Endothelial cell (in vitro differentiated cells): ENCODE measurements around the gene DOLK. TPM values are rescaled to one million over a fixed set of nuclear protein-coding genes. Genes with fewer than 3 reads are reported as not detected.
A peak's percentile ranks its signal among the peaks of the same experiment; 100 is the strongest.
"Not testable (repeated sequence)": the region's sequence is repeated elsewhere in the genome, so short reads cannot be mapped to it uniquely, and the experiment has no call there.

Experiments
- DNase-seq: peaks from one replicate; pipeline ENCODE4 v3.0.0; 2021; ENCODE audit warnings: low spot score
- H3K27ac Mint-ChIP-seq: one replicate; pipeline ENCODE4 v1.8.0; 2021; ENCODE audit warnings: mixed read lengths, inconsistent platforms; ENCODE audit not compliant: unreplicated experiment
- H3K27me3 Mint-ChIP-seq: one replicate; pipeline ENCODE4 v1.8.0; 2021; ENCODE audit warnings: mild to moderate bottlenecking, moderate library complexity, mixed read lengths, inconsistent platforms; ENCODE audit not compliant: unreplicated experiment
- H3K36me3 Mint-ChIP-seq: one replicate; pipeline ENCODE4 v1.8.0; 2021; ENCODE audit warnings: mild to moderate bottlenecking, low read depth, mixed read lengths, inconsistent platforms; ENCODE audit not compliant: unreplicated experiment
- H3K4me1 Mint-ChIP-seq: one replicate; pipeline ENCODE4 v1.8.0; 2021; ENCODE audit warnings: mild to moderate bottlenecking, mixed read lengths, inconsistent platforms; ENCODE audit not compliant: unreplicated experiment
- H3K4me3 Mint-ChIP-seq: one replicate; pipeline ENCODE4 v1.8.0; 2021; ENCODE audit warnings: mild to moderate bottlenecking, mixed read lengths, inconsistent platforms; ENCODE audit not compliant: unreplicated experiment
- H3K9me3 Mint-ChIP-seq: one replicate; pipeline ENCODE4 v1.8.0; 2021; ENCODE audit warnings: mixed read lengths, inconsistent platforms; ENCODE audit not compliant: unreplicated experiment
- CTCF ChIP-seq: fragments of 200-600 bp; sonication (generic); IDR thresholded peaks from one replicate; pipeline ENCODE4 v1.5.0; 2021; ENCODE audit warnings: antibody characterized with exemption; ENCODE audit not compliant: unreplicated experiment
- total RNA-seq: library from RNA; stranded (reverse); fragmentation: NEBNext Ultra II Directional; extraction: Animal tissue kit (Norgen Biotek cat#: 25700); gene quantifications from one replicate; pipeline ENCODE4 v1.2.1, GENCODE V29; 2021; ENCODE audit not compliant: unreplicated experiment

DOLK gene
- total RNA-seq, 1 donor from 2014 or later = 18.2 TPM

- no peak overlapping the region for H3K4me3 Mint-ChIP-seq
- DNase-seq = no peak
- H3K27ac Mint-ChIP-seq = no peak overlapping the region
- H3K4me1 Mint-ChIP-seq = peaks cover 6% of the 10 kb centered on the region
- no peak for TF ChIP-seq CTCF
- H3K36me3 Mint-ChIP-seq = peaks cover 63% of the 10 kb centered on the region
- H3K9me3 Mint-ChIP-seq = no peaks in the 10 kb centered on the region
- H3K27me3 Mint-ChIP-seq = peaks cover 2% of the 10 kb centered on the region
Observed at GRCh38 chr9:128983536-128983935, 36.1 kb upstream of the DOLK start.

GRCh38 chr9:128979111-128979510 lies 31.7 kb upstream of the DOLK start:
- Mint-ChIP-seq H3K4me3 (no peak overlapping the region), H3K27ac (no peak overlapping the region), H3K36me3 (peaks cover 39% of the 10 kb centered on the region), H3K4me1 (peaks cover 6% of the 10 kb centered on the region), H3K9me3 (no peaks in the 10 kb centered on the region), H3K27me3 (peaks cover 1% of the 10 kb centered on the region)
- TF ChIP-seq CTCF = no peak
- no peak for DNase-seq

GRCh38 chr9:128972956-128973355 lies 25.6 kb upstream of the DOLK start:
- Mint-ChIP-seq H3K36me3 (peaks cover 29% of the 10 kb centered on the region), H3K27ac (no peak overlapping the region), H3K27me3 (peaks cover 1% of the 10 kb centered on the region), H3K9me3 (no peaks in the 10 kb centered on the region), H3K4me1 (no peaks in the 10 kb centered on the region), H3K4me3 (no peak overlapping the region)
- TF ChIP-seq CTCF = no peak
- DNase-seq = no peak

GRCh38 chr9:128969491-128969890 lies 22.1 kb upstream of the DOLK start:
- H3K4me1 Mint-ChIP-seq = no peaks in the 10 kb centered on the region
- DNase-seq = no peak
- no peak overlapping the region for H3K27ac Mint-ChIP-seq
- H3K27me3 Mint-ChIP-seq = peaks cover 2% of the 10 kb centered on the region
- TF ChIP-seq CTCF = no peak
- no peak overlapping the region for H3K4me3 Mint-ChIP-seq
- peaks cover 27% of the 10 kb centered on the region for H3K36me3 Mint-ChIP-seq
- no peaks in the 10 kb centered on the region for H3K9me3 Mint-ChIP-seq

GRCh38 chr9:128961403-128961802 lies 14.0 kb upstream of the DOLK start:
- DNase-seq, H3K27me3 Mint-ChIP-seq, H3K9me3 Mint-ChIP-seq, H3K27ac Mint-ChIP-seq, H3K4me1 Mint-ChIP-seq, H3K36me3 Mint-ChIP-seq, H3K4me3 Mint-ChIP-seq: not testable (repeated sequence)

- Mint-ChIP-seq H3K4me3 (peak overlapping the region; percentile 97), H3K36me3 (peaks cover 14% of the 10 kb centered on the region), H3K27ac (peak overlapping the region; percentile 52), H3K9me3 (no peaks in the 10 kb centered on the region), H3K27me3 (peaks cover 10% of the 10 kb centered on the region), H3K4me1 (peaks cover 23% of the 10 kb centered on the region)
- TF ChIP-seq CTCF = no peak
- peak; percentile 25 for DNase-seq
Observed at GRCh38 chr9:128947277-128947526, 201 bp downstream of the DOLK start.
